Choroid plexus epithelial cell (primary cell): ENCODE measurements around the gene FANCI.
A peak's percentile ranks its signal among the peaks of the same experiment; 100 is the strongest.

Experiments
- DNase-seq: peaks from one replicate; pipeline ENCODE4 v3.0.0-alpha.2; 2010; ENCODE audit warnings: low read depth
- H3K4me3 ChIP-seq: 2 replicates; pipeline ENCODE4 v1.5.1; 2011; ENCODE audit warnings: low read depth, mild to moderate bottlenecking, control low read depth, low read length, moderate library complexity
- TF ChIP-seq, protein P1 (sequence below): conservative IDR thresholded peaks from 2 replicates; pipeline ENCODE4 v1.5.1; 2011; ENCODE audit warnings: low read depth, mild to moderate bottlenecking, control low read depth, inconsistent platforms, low read length, moderate library complexity

Gene FANCI

DNA sequence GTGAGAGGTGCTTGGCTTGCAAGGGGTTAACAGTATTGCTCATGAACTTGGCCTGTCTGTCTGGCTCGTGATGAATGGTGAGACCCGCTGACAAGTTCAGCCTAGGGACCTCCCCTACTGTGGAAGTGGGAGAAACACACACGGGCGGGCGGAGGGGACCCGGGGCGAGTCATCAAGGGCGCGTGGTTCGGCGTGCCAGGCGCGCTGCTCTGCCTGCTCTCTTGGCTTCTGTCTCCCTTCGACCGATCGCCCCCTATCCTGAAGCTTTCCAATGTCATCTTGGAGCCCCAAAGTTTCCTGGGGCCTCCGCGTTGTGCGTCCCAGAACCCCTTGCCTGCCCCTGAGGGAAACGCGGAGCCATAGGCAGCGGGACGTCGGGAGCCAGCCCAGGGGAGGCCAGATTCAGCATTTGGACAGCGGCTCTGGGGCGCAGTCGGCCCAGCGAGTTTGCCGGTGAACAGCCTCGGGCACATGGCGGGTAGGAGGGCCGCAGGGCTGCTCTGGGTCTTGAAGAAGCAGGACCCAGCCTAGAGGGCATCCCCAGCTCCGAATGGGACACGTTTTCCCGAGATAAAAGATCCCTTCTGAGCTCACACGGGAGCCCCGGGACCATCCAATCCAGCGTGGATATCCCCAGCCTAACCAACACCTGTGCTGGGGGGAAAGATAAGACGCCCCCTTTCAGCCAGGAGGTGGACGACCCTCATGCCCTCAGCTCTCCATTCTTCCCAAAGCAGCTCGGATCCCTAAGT is 117.8 kb downstream of the FANCI start:
- TF ChIP-seq, protein P1, sequence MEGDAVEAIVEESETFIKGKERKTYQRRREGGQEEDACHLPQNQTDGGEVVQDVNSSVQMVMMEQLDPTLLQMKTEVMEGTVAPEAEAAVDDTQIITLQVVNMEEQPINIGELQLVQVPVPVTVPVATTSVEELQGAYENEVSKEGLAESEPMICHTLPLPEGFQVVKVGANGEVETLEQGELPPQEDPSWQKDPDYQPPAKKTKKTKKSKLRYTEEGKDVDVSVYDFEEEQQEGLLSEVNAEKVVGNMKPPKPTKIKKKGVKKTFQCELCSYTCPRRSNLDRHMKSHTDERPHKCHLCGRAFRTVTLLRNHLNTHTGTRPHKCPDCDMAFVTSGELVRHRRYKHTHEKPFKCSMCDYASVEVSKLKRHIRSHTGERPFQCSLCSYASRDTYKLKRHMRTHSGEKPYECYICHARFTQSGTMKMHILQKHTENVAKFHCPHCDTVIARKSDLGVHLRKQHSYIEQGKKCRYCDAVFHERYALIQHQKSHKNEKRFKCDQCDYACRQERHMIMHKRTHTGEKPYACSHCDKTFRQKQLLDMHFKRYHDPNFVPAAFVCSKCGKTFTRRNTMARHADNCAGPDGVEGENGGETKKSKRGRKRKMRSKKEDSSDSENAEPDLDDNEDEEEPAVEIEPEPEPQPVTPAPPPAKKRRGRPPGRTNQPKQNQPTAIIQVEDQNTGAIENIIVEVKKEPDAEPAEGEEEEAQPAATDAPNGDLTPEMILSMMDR, result no peak
- peak; percentile 65 for DNase-seq
- no peak overlapping the region for H3K4me3 ChIP-seq

DNA sequence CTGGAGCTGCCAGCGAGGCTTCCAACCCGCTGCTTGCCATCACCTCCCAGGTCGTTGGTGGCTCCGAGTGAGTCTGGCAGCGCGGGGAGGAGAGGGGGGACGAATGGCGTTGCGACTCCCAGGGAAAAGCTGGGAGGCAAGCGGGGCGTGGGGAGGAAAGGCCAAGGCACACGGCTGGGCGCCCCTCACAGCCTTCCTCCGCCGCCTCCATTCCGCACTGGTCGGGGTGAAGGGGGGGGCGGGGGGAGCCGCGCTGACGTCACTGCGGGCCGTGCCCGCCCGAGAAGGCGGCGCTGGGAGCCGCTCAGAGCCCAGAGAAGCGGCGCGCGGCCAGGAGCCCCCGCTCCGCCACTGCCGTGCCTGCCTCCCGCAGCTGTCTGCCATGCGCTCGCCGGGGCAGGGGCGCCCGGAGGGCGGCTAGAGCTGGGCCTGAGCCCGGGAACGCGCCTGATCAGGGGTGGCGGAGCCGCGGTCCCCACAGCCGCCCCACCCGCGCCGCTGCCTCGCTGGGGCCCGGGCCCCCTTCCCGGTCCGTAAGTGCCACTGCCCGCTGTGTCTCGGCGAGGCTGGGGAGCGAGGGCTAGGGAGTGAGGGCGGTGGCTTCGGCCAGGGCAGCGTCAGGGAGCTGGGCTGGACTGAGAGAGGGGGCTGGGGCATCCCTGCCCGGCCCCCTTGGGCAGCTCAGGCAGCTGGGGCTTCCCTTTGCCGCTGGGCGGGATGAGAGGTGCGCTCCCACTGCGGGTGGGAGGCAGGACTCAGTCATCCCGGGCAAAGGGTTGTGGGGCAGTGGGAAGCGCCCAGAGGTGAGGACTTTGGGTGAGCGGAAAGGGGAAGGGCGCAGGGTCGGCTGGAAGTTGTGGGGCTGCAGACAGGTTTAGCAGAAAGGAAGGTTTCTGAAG is 118.7 kb downstream of the FANCI start:
- no peak overlapping the region for H3K4me3 ChIP-seq
- TF ChIP-seq, protein P1, result no peak
- no peak for DNase-seq

DNA sequence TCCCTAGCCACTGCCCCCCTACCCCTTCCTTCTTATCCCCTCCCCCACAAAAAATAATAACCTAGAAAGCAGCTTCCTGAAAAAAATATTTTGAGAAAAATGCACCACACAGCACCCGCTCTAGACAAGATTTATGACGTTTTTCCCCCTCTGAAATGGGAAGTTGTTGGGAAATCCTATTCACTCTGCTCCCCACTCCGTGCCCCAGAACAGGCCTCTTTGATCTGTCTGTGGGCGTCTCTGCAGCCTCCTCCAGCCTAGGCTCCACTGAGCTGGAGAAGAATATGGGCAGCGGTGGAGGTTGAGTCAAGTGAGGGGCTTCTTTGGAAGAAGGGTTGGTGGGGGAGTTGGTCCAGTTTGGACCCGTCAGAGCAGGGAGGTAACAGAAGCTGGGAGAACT is 119.4 kb downstream of the FANCI start:
- TF ChIP-seq, protein P1, result no peak
- no peak overlapping the region for H3K4me3 ChIP-seq
- no peak for DNase-seq

DNA sequence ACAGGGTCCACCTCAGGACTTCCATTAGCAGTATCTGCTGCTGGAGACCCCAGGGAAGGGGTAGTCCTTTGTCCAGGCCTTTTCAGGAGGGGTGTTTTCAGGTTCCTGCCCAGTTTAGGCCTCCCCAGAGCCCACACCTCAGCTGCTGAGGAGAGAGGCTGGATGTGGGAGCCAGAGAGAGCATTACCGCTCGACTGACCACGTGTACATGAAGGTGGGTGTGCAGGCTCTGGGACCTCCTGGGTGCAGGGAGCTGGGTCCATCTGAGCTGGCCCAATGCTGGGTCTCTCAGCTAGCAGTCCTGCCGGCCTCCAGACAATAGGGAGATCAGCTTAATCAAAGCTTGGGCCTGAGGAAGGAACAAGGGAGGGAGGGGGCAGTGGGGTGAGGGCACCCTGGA is 120.0 kb downstream of the FANCI start:
- no peak for DNase-seq
- TF ChIP-seq, protein P1, result no peak
- no peak overlapping the region for H3K4me3 ChIP-seq

DNA sequence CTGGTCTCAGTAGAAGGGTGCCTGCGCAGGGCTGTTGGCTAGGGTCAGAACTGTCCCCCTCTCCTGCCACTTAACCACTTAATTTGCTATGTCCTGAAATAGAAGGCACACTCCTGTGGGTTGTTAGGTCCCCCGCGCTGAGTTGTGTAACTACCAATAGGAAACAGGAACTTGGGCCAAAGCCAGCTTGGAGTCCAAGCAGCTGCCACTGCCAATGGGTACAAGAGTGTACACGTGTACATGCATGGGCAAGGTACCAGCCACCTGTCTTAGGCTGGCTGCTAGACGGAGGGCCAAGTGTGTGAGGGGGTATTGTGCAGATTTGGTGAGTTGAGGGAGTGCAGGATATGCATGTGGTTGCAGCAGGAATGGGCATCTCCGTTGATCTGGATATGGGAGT is 120.6 kb downstream of the FANCI start:
- no peak for DNase-seq
- no peak overlapping the region for H3K4me3 ChIP-seq
- TF ChIP-seq, protein P1, result no peak

DNA sequence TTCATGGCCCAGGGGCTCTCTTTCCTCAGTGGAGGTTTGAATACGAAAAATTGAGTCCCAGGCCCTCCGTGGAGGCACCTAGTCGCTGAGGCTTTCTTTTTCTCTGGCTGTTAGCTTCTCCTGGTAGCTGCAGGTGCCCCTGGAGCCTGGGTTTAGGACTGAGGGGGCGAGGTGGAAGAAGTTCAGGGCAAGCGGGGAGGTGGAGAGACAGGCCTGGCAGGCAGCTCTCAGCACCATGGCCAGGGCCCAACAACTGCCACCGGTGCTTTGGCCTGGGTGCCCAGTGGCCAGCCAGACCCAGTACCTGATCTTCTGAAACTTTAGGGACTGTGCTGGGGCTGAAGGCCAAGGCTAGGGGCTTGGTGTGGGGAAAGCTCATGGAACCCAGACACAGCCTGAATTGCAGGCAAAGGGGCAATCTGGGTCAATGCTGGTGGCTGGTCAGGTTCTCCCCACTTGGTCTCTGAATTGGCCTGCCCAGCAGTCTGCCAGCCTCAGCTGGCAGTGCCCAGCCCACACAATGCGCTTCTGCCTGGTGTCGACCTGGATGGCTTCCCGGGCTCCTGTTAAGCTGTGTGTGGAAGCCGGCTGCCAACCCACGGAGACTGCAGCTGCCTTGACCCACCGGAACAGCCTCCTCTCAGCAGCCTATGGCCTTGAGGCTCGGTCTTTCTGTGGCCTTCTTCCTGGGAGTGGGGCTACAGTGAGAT is 121.1 kb downstream of the FANCI start:
- TF ChIP-seq, protein P1, result no peak
- no peak overlapping the region for H3K4me3 ChIP-seq
- DNase-seq, result no peak
